ENCODE results near the gene MROH8. TPM values are rescaled to one million over a fixed set of nuclear protein-coding genes. Genes with fewer than 3 reads are reported as not detected.

MROH8 gene
- total RNA-seq, 1 donor from 2014 or later: under 0.01 TPM

DNA sequence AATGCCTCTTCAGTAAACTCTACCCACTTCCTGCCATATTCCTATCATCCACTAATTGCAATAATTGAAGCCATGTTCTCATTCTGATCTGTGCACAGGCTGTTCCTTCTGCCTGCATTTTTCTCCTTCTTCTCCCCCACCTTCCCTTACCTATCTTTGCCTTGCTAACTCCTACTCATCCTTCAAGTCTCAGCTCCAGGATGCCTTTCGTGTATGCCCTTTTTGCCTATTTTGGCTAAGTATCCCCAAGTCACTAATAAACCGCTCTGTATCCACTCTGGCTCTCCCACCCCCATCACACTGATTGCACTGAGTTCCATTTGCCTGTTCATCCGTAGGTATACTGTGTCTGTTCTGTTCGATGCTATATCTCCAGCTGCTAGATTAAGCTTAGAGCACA lies 6.5 kb downstream of the MROH8 start:
- no peak overlapping the region for H3K4me3 ChIP-seq (ENCODE audit: low read depth, low read length)
- no peaks in the 10 kb centered on the region for H3K27me3 ChIP-seq (ENCODE audit: control insufficient read depth, insufficient read depth, low read length)
- H3K36me3 ChIP-seq (ENCODE audit: control insufficient read depth, insufficient read depth, low read length): no peaks in the 10 kb centered on the region
- no peak for TF ChIP-seq CTCF (IDR thresholded peaks at IDR 0.05; ENCODE audit: insufficient read depth, low read length, severe bottlenecking)
- no peak for FAIRE-seq
- DNase-seq (ENCODE audit: low read depth): no peak

DNA sequence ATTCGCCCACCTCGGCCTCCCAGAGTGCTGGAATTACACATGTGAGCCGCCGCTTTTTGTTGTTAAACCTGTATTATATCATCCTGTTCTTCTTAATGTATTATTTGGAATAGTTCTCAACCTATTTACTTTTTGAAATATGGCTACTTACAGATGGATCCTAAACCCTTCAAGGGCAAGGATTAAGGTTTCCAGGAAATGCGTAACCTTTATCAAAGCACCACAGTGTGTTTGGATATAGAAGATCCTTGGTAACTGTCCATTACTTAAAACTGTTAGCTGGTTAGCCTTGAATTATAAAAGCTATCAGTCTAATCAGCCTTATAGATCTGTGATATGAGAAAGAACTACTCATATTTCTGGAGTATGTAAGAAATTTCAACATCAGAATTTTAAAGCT lies 12.5 kb downstream of the MROH8 start:
- FAIRE-seq (no peak), DNase-seq (ENCODE audit: low read depth) (no peak)
- TF ChIP-seq CTCF (IDR thresholded peaks at IDR 0.05; ENCODE audit: insufficient read depth, low read length, severe bottlenecking): no peak
- no peaks in the 10 kb centered on the region for H3K27me3 ChIP-seq (ENCODE audit: control insufficient read depth, insufficient read depth, low read length)
- H3K4me3 ChIP-seq (ENCODE audit: low read depth, low read length): no peak overlapping the region
- no peaks in the 10 kb centered on the region for H3K36me3 ChIP-seq (ENCODE audit: control insufficient read depth, insufficient read depth, low read length)

DNA sequence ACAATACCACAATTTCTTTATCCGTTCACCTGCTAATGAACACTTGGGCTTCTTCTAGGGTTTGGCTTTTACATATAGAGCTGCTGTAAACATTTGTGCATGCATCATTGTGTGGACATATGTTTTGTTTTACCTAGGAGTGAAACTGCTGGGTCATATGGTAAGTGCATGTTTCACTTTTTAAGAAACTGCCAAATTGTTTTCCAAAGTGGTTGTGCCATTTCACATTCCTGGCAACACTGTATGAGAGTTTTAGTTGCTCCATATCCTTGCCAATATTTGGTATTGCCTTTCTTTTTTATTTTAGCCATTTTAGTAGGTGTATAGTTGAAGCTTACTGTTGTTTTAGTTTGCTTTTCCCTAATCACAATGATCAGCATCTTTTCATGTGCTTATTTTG lies 14.3 kb downstream of the MROH8 start:
- Histone ChIP-seq H3K4me3 (ENCODE audit: low read depth, low read length) (no peak overlapping the region), H3K27me3 (ENCODE audit: control insufficient read depth, insufficient read depth, low read length) (no peaks in the 10 kb centered on the region), H3K36me3 (ENCODE audit: control insufficient read depth, insufficient read depth, low read length) (no peaks in the 10 kb centered on the region)
- FAIRE-seq: no peak
- TF ChIP-seq CTCF (IDR thresholded peaks at IDR 0.05; ENCODE audit: insufficient read depth, low read length, severe bottlenecking): no peak
- no peak for DNase-seq (ENCODE audit: low read depth)

GRCh38 chr20:37163832-37164554 lies 15.4 kb downstream of the MROH8 start:
- no peaks in the 10 kb centered on the region for H3K27me3 ChIP-seq (ENCODE audit: control insufficient read depth, insufficient read depth, low read length)
- DNase-seq (ENCODE audit: low read depth) (no peak), FAIRE-seq (no peak)
- H3K4me3 ChIP-seq (ENCODE audit: low read depth, low read length): no peak overlapping the region
- H3K36me3 ChIP-seq (ENCODE audit: control insufficient read depth, insufficient read depth, low read length): no peaks in the 10 kb centered on the region
- no peak for TF ChIP-seq CTCF (IDR thresholded peaks at IDR 0.05; ENCODE audit: insufficient read depth, low read length, severe bottlenecking)

DNA sequence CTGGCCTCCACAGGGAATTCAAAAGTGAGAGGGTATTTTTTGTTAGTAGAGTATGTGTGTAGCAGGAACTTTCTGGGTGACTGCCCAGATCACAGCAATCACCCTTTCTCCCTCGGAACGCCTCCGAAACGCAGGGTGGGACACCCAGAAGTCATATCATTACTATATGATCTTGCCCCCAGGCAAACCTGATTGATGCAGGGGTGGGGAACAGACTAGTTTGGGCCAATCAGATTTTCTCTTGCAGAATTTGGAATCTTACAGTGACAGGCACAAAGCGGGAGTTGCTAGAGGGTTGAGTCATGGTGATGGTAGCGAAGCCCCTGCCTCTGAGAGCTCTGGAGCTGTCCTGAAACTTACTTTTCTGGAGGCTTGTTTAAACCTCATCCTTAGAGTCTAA lies 16.7 kb downstream of the MROH8 start:
- no peak for FAIRE-seq
- Histone ChIP-seq H3K36me3 (ENCODE audit: control insufficient read depth, insufficient read depth, low read length) (no peaks in the 10 kb centered on the region), H3K4me3 (ENCODE audit: low read depth, low read length) (no peak overlapping the region), H3K27me3 (ENCODE audit: control insufficient read depth, insufficient read depth, low read length) (no peaks in the 10 kb centered on the region)
- no peak for TF ChIP-seq CTCF (IDR thresholded peaks at IDR 0.05; ENCODE audit: insufficient read depth, low read length, severe bottlenecking)
- no peak for DNase-seq (ENCODE audit: low read depth)
